Measurements from ENCODE around the gene NRXN3. TPM values are rescaled to one million over a fixed set of nuclear protein-coding genes. Genes with fewer than 3 reads are reported as not detected.

Gene NRXN3
- total and polyA plus RNA-seq, 8 donors = 0.29 to 41.1 (median 9.1) TPM

DNA sequence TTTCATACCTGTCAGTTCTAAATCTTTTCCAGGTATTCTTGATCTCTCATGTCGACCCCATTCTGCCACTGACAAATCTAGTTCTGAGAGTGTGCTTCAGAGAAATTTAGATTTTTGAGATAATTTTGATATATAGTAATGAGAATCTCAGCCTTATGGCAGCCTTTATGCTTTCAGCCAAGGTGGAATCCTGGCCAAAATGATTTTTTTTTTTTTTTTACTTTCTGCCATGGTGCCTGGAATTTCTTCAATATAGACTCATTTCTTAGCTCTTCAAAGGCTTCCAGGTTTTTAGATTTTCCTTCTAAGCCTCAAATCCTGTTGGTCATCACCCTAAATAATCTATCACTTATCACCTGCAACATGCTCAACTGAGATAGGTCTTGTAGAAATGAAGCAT lies 926.6 kb downstream of the NRXN3 start:
- Histone ChIP-seq H3K4me3 (no peak overlapping the region), H3K27me3 (no peaks in the 10 kb centered on the region), H3K4me1 (no peaks in the 10 kb centered on the region), H3K36me3 (no peaks in the 10 kb centered on the region), H3K27ac (no peak overlapping the region), H3K9me3 (no peaks in the 10 kb centered on the region)
- DNase-seq = no peak
- intact Hi-C loops (cut with DNase I; ENCODE audit: low total_unique reads) = no loop called here
- WGBS, 5 donors = 81 to 90% (median 88%) methylated on average over 1 of the region's 1 CpG
- TF ChIP-seq POLR2AphosphoS5 (IDR thresholded peaks at IDR 0.05) (no peak), POLR2A (IDR thresholded peaks at IDR 0.05) (no peak), EP300 (IDR thresholded peaks at IDR 0.05) (no peak)
- TF ChIP-seq, protein P1, sequence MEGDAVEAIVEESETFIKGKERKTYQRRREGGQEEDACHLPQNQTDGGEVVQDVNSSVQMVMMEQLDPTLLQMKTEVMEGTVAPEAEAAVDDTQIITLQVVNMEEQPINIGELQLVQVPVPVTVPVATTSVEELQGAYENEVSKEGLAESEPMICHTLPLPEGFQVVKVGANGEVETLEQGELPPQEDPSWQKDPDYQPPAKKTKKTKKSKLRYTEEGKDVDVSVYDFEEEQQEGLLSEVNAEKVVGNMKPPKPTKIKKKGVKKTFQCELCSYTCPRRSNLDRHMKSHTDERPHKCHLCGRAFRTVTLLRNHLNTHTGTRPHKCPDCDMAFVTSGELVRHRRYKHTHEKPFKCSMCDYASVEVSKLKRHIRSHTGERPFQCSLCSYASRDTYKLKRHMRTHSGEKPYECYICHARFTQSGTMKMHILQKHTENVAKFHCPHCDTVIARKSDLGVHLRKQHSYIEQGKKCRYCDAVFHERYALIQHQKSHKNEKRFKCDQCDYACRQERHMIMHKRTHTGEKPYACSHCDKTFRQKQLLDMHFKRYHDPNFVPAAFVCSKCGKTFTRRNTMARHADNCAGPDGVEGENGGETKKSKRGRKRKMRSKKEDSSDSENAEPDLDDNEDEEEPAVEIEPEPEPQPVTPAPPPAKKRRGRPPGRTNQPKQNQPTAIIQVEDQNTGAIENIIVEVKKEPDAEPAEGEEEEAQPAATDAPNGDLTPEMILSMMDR (IDR thresholded peaks at IDR 0.05) = no peak

DNA sequence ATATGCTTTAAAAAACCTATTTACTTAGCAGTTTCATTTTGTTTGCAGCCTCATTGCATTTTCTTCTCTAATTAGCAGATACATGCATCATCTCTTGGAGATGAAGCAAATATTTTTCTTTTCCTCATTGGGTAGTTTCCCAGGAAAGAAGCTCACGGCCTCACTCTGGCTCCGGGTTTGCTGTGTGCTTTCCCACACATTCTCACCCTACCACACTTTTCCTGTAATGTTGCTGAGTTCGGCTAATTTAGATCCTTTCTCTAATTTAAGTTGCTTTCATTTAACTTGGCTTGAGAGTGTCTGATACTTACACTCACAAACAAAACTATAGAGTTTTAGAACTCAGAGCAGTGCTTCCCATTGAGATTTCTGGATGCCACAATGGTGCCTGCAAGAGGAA lies 928.2 kb downstream of the NRXN3 start:
- TF ChIP-seq EP300 (IDR thresholded peaks at IDR 0.05) = no peak
- TF ChIP-seq, protein P1 (IDR thresholded peaks at IDR 0.05) = no peak
- TF ChIP-seq POLR2AphosphoS5 (IDR thresholded peaks at IDR 0.05) = no peak
- TF ChIP-seq POLR2A (IDR thresholded peaks at IDR 0.05) = no peak
- H3K4me3 ChIP-seq = no peak overlapping the region
- intact Hi-C loops (cut with DNase I; ENCODE audit: low total_unique reads) = no loop called here
- no peaks in the 10 kb centered on the region for H3K9me3 ChIP-seq
- H3K4me1 ChIP-seq = no peaks in the 10 kb centered on the region
- H3K27me3 ChIP-seq = no peaks in the 10 kb centered on the region
- no peak overlapping the region for H3K27ac ChIP-seq
- no peak for DNase-seq
- WGBS, 5 donors = 66 to 82% (median 72%) methylated on average over 3 of the region's 3 CpGs
- H3K36me3 ChIP-seq = no peaks in the 10 kb centered on the region

DNA sequence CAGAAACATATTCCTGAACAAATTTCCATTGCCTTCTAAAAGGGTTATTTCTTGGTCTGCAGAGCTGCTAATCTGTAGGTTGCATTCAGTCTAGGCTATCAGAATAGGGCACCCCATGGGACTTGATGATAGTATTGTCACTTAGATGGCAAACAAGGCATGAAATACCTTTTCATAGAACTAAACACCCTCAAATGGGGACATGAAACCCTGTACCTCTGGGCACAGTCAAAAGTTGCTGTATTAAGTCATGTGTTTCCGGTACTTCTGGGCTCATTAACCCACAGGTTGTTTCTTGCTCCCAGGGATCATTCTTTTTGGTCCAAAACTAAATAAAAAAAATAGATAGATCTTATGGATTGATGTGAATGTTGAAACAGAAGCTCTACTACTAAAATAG lies 930.4 kb downstream of the NRXN3 start:
- no peaks in the 10 kb centered on the region for H3K9me3 ChIP-seq
- no peaks in the 10 kb centered on the region for H3K4me1 ChIP-seq
- 70 to 92% (median 90%) methylated on average over 1 of the region's 1 CpG for WGBS, 5 donors
- intact Hi-C loops (cut with DNase I; ENCODE audit: low total_unique reads) = no loop called here
- H3K36me3 ChIP-seq = no peaks in the 10 kb centered on the region
- TF ChIP-seq POLR2AphosphoS5 (IDR thresholded peaks at IDR 0.05) (no peak), EP300 (IDR thresholded peaks at IDR 0.05) (no peak), POLR2A (IDR thresholded peaks at IDR 0.05) (no peak)
- TF ChIP-seq, protein P1 (IDR thresholded peaks at IDR 0.05) = no peak
- H3K27ac ChIP-seq = no peak overlapping the region
- no peaks in the 10 kb centered on the region for H3K27me3 ChIP-seq
- H3K4me3 ChIP-seq = no peak overlapping the region
- DNase-seq = no peak

DNA sequence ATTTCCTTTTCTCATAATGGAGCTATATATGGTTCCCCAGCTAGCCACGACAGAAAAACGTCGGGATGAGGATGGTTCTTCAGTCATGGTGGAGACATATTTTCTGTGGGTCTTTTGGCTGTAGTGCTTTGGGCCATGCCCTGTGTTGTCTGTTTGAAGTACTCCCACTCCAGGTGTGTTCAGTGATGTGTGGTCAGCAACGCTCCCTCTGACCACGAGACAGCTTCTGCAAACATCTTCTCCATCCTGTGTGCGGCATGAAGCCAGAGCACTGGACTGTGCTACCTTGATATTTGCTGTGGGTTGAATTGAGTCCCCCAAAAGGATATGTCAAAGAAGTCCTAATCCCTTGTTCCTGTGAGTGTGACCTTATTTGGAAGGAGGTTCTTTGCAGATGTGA lies 931.2 kb downstream of the NRXN3 start:
- Histone ChIP-seq H3K4me1 (no peaks in the 10 kb centered on the region), H3K9me3 (no peaks in the 10 kb centered on the region), H3K36me3 (no peaks in the 10 kb centered on the region), H3K4me3 (no peak overlapping the region), H3K27me3 (no peaks in the 10 kb centered on the region), H3K27ac (no peak overlapping the region)
- no peak for DNase-seq
- 77 to 85% (median 79%) methylated on average over 6 of the region's 6 CpGs for WGBS, 5 donors
- TF ChIP-seq POLR2AphosphoS5 (IDR thresholded peaks at IDR 0.05) = no peak
- TF ChIP-seq, protein P1 (IDR thresholded peaks at IDR 0.05) = no peak
- TF ChIP-seq EP300 (IDR thresholded peaks at IDR 0.05) = no peak
- no peak for TF ChIP-seq POLR2A (IDR thresholded peaks at IDR 0.05)
- intact Hi-C loops (cut with DNase I; ENCODE audit: low total_unique reads) = no loop called here

Measured in stomach (tissue), 9 donors.